Astrocyte of the cerebellum (primary cell): ENCODE data around the gene ZNRF2.

Experiments used
- DNase-seq: peaks from one replicate; pipeline ENCODE4 v3.0.0-alpha.2; 2011; ENCODE audit warnings: low read depth
- H3K4me3 ChIP-seq: 2 replicates; pipeline ENCODE4 v1.5.1; 2011; ENCODE audit warnings: mild to moderate bottlenecking, low read depth, low read length, moderate library complexity
- CTCF ChIP-seq: IDR thresholded peaks from 2 replicates; pipeline ENCODE4 v1.5.1; 2012; ENCODE audit warnings: low read length, low read depth, moderate library complexity, mild to moderate bottlenecking; ENCODE audit errors: missing control alignments
- in situ Hi-C: cut with HindIII; loops from 2 replicates; pipeline ENCODE4 v1.10.0; 2017; ENCODE audit warnings: low sequenced_read_pairs

ZNRF2 gene

GRCh38 chr7:30301751-30302150 is 17.4 kb downstream of the ZNRF2 start:
- in situ Hi-C loops = no loop called here
- DNase-seq = no peak
- H3K4me3 ChIP-seq = no peak overlapping the region
- TF ChIP-seq CTCF = no peak

- in situ Hi-C loops = no loop called here
- no peak for DNase-seq
- no peak overlapping the region for H3K4me3 ChIP-seq
- no peak for TF ChIP-seq CTCF
Measured at GRCh38 chr7:30302656-30303311, 18.4 kb downstream of the ZNRF2 start.

GRCh38 chr7:30303312-30304039 is 19.1 kb downstream of the ZNRF2 start:
- TF ChIP-seq CTCF = no peak
- in situ Hi-C loops = no loop called here
- H3K4me3 ChIP-seq = no peak overlapping the region
- no peak for DNase-seq

GRCh38 chr7:30304177-30304884 is 19.9 kb downstream of the ZNRF2 start:
- DNase-seq = no peak
- no peak overlapping the region for H3K4me3 ChIP-seq
- in situ Hi-C loops = no loop called here
- no peak for TF ChIP-seq CTCF

- in situ Hi-C loops = no loop called here
- TF ChIP-seq CTCF = no peak
- H3K4me3 ChIP-seq = no peak overlapping the region
- DNase-seq = no peak
Measured at GRCh38 chr7:30306976-30307375, 22.6 kb downstream of the ZNRF2 start.

GRCh38 chr7:30308389-30308788 is 24.0 kb downstream of the ZNRF2 start:
- H3K4me3 ChIP-seq = no peak overlapping the region
- no peak for DNase-seq
- in situ Hi-C loops = no loop called here
- TF ChIP-seq CTCF = no peak
